HepG2 (cell line): ENCODE measurements around the gene ABCC12. TPM values are rescaled to one million over a fixed set of nuclear protein-coding genes. Genes with fewer than 3 reads are reported as not detected.

Source experiments
- ADNP ChIP-seq: sonication (generic); formaldehyde crosslinking; IDR thresholded peaks from 2 replicates; pipeline ENCODE4 v1.4.0; 2020; ENCODE audit warnings: missing genetic modification reagents
- BCL6 ChIP-seq: IDR thresholded peaks from 2 replicates; pipeline ENCODE4 v1.6.1; 2016; ENCODE audit warnings: missing genetic modification reagents, missing compliant biosample characterization
- FOXA3 ChIP-seq: IDR thresholded peaks from 2 replicates; pipeline ENCODE4 v1.6.1; 2016; ENCODE audit warnings: missing genetic modification reagents, missing compliant biosample characterization
- HMG20A ChIP-seq: IDR thresholded peaks from 2 replicates; pipeline ENCODE4 v1.6.1; 2016; ENCODE audit warnings: borderline replicate concordance
- KMT2A ChIP-seq: sonication (generic); formaldehyde crosslinking; IDR thresholded peaks from 2 replicates; pipeline ENCODE4 v1.4.0; 2020; ENCODE audit warnings: missing genetic modification reagents
- MED1 ChIP-seq: sonication (generic); formaldehyde crosslinking; IDR thresholded peaks from 2 replicates; pipeline ENCODE4 v1.4.0; 2020; ENCODE audit warnings: missing genetic modification reagents
- NFIC ChIP-seq: IDR thresholded peaks from 2 replicates; pipeline ENCODE4 v1.6.1; 2012; ENCODE audit warnings: mild to moderate bottlenecking, low read length, inconsistent platforms
- NFYC ChIP-seq: IDR thresholded peaks from 2 replicates; pipeline ENCODE4 v1.6.1; 2016; ENCODE audit warnings: missing genetic modification reagents, missing compliant biosample characterization
- NR2F6 ChIP-seq, 2 experiments: IDR thresholded peaks; 2 replicates each; pipeline ENCODE4 v1.6.1; 2016; ENCODE audit warnings: antibody characterized with exemption in 1 of 2, mild to moderate bottlenecking in 1 of 2
- POGZ ChIP-seq: sonication (generic); formaldehyde crosslinking; IDR thresholded peaks from 2 replicates; pipeline ENCODE4 v1.4.0; 2020; ENCODE audit warnings: mild to moderate bottlenecking, missing genetic modification reagents
- RNF2 ChIP-seq: fragments of 450-650 bp; conservative IDR thresholded peaks from 2 replicates; pipeline ENCODE4 v1.6.1; 2016; ENCODE audit warnings: low read depth
- SNAI1 ChIP-seq: sonication (generic); formaldehyde crosslinking; IDR thresholded peaks from 2 replicates; pipeline ENCODE4 v1.5.0; 2020; ENCODE audit warnings: mild to moderate bottlenecking, missing genetic modification reagents, borderline replicate concordance
- SRF ChIP-seq: IDR thresholded peaks from 2 replicates; pipeline ENCODE4 v1.6.1; 2011; ENCODE audit warnings: mild to moderate bottlenecking, low read depth, low read length, moderate library complexity
- STAT5B ChIP-seq: sonication (generic); formaldehyde crosslinking; IDR thresholded peaks from 2 replicates; pipeline ENCODE4 v1.4.0; 2020; ENCODE audit warnings: missing genetic modification reagents
- ZBTB8A ChIP-seq: sonication (generic); formaldehyde crosslinking; IDR thresholded peaks from 2 replicates; pipeline ENCODE4 v1.4.0; 2020; ENCODE audit warnings: mild to moderate bottlenecking, low read depth, missing genetic modification reagents, borderline replicate concordance
- ZNF292 ChIP-seq: sonication (generic); formaldehyde crosslinking; IDR thresholded peaks from 2 replicates; pipeline ENCODE4 v1.8.1; 2022; ENCODE audit warnings: mild to moderate bottlenecking, low read depth, missing genetic modification reagents, borderline replicate concordance
- ZNF644 ChIP-seq: IDR thresholded peaks from 2 replicates; pipeline ENCODE4 v1.6.1; 2016; ENCODE audit warnings: low read depth
- ZNF790 ChIP-seq: sonication (generic); formaldehyde crosslinking; IDR thresholded peaks from 2 replicates; pipeline ENCODE4 v1.8.0; 2022; ENCODE audit warnings: missing genetic modification reagents, mild to moderate bottlenecking, borderline replicate concordance
- polyA plus RNA-seq, 8 experiments: library from polyadenylated mRNA; depleted of rRNA in 3 of 8; stranded (reverse) in 7 of 8; unstranded in 1 of 8; fragments of >200 nt; fragmentation: Illumina TruSeq in 4 of 8; extraction: Trizol in 4 of 8; gene quantifications; 2 replicates each; pipeline versions ENCODE4 v1.2.1 to v1.2.3, GENCODE V29; 2011 to 2016; ENCODE audit warnings: low read depth in 4 of 8, missing spikeins in 1 of 8, mixed read lengths in 1 of 8; ENCODE audit not compliant: insufficient read depth in 1 of 8
- total RNA-seq, 5 experiments: library from RNA; depleted of rRNA; stranded (reverse); fragments of >200 nt; fragmentation: Illumina TruSeq; extraction: Trizol; gene quantifications; 2 replicates each; pipeline ENCODE4 v1.2.3, GENCODE V29; 2016; ENCODE audit warnings: low read depth in 1 of 5
- TF ChIP-seq, protein P1 (sequence below): IDR thresholded peaks from 2 replicates; pipeline ENCODE4 v1.6.1; 2016; ENCODE audit warnings: mild to moderate bottlenecking
- TF ChIP-seq, protein P2 (sequence below): sonication (generic); formaldehyde crosslinking; IDR thresholded peaks from 2 replicates; pipeline ENCODE4 v1.5.1; 2020; ENCODE audit warnings: mild to moderate bottlenecking, missing genetic modification reagents, borderline replicate concordance
- TF ChIP-seq, protein P3 (sequence below): sonication (generic); formaldehyde crosslinking; IDR thresholded peaks from 2 replicates; pipeline ENCODE4 v1.8.0; 2022; ENCODE audit warnings: missing genetic modification reagents, mild to moderate bottlenecking, borderline replicate concordance
- TF ChIP-seq, protein P4 (sequence below): IDR thresholded peaks from 2 replicates; pipeline ENCODE4 v1.6.1; 2016; ENCODE audit warnings: missing compliant biosample characterization, missing genetic modification reagents, borderline replicate concordance

ABCC12 gene
- total and polyA plus RNA-seq, 2 of the 13 experiments (the other 11 are each of a cell fraction or from before 2014, with no cell fraction given): not detected

DNA sequence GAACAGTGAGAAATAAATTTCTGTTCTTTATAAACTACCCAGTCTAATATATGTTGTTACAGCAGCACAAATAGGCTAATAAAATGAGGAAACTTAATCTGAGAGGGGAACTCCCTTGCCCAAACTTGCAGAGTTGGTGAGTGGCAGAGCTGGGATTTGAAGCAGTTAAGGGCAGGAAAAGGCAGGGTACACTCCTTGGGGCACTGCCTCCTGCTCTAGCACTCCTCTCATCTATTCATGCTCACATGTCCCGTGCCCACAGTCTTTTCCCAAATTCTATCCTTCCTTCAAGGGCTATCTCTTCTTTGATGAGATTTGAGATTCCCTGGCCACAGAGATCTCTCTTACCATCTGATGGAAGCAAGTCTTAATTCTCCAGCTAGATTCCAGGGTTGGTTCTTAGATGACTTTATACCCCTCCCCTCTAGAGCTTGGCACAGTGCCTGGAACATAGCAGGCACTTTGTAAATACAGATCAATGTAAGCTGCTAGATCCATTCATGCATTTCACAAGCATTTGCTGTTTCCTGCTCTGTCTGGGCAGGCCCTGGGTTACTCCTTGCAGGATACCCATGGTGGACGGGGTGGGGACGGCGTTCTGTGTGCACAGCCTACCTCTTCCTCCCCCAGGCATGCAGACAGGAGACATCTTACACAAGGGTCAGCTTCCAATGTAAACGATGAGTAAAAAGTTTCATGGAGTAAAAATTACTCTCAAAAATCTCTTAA, 39.2 kb upstream of the ABCC12 start (continued):
- peak; percentile 82 for TF ChIP-seq FOXA3 (CRISPR knock-in tag)
- TF ChIP-seq, protein P1, sequence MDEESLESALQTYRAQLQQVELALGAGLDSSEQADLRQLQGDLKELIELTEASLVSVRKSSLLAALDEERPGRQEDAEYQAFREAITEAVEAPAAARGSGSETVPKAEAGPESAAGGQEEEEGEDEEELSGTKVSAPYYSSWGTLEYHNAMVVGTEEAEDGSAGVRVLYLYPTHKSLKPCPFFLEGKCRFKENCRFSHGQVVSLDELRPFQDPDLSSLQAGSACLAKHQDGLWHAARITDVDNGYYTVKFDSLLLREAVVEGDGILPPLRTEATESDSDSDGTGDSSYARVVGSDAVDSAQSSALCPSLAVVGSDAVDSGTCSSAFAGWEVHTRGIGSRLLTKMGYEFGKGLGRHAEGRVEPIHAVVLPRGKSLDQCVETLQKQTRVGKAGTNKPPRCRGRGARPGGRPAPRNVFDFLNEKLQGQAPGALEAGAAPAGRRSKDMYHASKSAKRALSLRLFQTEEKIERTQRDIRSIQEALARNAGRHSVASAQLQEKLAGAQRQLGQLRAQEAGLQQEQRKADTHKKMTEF (CRISPR knock-in tag): peak; percentile 71; the same call in 1 of the 2 replicates
- TF ChIP-seq MED1 (CRISPR knock-in tag): 0 out of 2 replicates have a peak, but pooled peaks have one; percentile 20
- TF ChIP-seq KMT2A (CRISPR knock-in tag): no peak
- TF ChIP-seq SNAI1 (CRISPR knock-in tag): no peak
- TF ChIP-seq NR2F6 (IDR thresholded peaks at IDR 0.05): no peak
- peak; percentile 37; the same call in 1 of the 2 replicates for TF ChIP-seq NR2F6 (CRISPR knock-in tag; IDR thresholded peaks at IDR 0.05)
- no peak for TF ChIP-seq SRF
- no peak for TF ChIP-seq ADNP (CRISPR knock-in tag)
- TF ChIP-seq BCL6 (CRISPR knock-in tag): peak; percentile 78
- no peak for TF ChIP-seq ZNF790
- TF ChIP-seq NFYC: no peak
- TF ChIP-seq, protein P2, sequence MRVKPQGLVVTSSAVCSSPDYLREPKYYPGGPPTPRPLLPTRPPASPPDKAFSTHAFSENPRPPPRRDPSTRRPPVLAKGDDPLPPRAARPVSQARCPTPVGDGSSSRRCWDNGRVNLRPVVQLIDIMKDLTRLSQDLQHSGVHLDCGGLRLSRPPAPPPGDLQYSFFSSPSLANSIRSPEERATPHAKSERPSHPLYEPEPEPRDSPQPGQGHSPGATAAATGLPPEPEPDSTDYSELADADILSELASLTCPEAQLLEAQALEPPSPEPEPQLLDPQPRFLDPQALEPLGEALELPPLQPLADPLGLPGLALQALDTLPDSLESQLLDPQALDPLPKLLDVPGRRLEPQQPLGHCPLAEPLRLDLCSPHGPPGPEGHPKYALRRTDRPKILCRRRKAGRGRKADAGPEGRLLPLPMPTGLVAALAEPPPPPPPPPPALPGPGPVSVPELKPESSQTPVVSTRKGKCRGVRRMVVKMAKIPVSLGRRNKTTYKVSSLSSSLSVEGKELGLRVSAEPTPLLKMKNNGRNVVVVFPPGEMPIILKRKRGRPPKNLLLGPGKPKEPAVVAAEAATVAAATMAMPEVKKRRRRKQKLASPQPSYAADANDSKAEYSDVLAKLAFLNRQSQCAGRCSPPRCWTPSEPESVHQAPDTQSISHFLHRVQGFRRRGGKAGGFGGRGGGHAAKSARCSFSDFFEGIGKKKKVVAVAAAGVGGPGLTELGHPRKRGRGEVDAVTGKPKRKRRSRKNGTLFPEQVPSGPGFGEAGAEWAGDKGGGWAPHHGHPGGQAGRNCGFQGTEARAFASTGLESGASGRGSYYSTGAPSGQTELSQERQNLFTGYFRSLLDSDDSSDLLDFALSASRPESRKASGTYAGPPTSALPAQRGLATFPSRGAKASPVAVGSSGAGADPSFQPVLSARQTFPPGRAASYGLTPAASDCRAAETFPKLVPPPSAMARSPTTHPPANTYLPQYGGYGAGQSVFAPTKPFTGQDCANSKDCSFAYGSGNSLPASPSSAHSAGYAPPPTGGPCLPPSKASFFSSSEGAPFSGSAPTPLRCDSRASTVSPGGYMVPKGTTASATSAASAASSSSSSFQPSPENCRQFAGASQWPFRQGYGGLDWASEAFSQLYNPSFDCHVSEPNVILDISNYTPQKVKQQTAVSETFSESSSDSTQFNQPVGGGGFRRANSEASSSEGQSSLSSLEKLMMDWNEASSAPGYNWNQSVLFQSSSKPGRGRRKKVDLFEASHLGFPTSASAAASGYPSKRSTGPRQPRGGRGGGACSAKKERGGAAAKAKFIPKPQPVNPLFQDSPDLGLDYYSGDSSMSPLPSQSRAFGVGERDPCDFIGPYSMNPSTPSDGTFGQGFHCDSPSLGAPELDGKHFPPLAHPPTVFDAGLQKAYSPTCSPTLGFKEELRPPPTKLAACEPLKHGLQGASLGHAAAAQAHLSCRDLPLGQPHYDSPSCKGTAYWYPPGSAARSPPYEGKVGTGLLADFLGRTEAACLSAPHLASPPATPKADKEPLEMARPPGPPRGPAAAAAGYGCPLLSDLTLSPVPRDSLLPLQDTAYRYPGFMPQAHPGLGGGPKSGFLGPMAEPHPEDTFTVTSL (CRISPR knock-in tag): peak; percentile 18; the same call in 1 of the 2 replicates
- TF ChIP-seq, protein P3, sequence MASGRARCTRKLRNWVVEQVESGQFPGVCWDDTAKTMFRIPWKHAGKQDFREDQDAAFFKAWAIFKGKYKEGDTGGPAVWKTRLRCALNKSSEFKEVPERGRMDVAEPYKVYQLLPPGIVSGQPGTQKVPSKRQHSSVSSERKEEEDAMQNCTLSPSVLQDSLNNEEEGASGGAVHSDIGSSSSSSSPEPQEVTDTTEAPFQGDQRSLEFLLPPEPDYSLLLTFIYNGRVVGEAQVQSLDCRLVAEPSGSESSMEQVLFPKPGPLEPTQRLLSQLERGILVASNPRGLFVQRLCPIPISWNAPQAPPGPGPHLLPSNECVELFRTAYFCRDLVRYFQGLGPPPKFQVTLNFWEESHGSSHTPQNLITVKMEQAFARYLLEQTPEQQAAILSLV (CRISPR knock-in tag): no peak
- TF ChIP-seq RNF2: no peak
- peak; percentile 23; the same call in 1 of the 2 replicates for TF ChIP-seq ZNF644
- TF ChIP-seq, protein P4, sequence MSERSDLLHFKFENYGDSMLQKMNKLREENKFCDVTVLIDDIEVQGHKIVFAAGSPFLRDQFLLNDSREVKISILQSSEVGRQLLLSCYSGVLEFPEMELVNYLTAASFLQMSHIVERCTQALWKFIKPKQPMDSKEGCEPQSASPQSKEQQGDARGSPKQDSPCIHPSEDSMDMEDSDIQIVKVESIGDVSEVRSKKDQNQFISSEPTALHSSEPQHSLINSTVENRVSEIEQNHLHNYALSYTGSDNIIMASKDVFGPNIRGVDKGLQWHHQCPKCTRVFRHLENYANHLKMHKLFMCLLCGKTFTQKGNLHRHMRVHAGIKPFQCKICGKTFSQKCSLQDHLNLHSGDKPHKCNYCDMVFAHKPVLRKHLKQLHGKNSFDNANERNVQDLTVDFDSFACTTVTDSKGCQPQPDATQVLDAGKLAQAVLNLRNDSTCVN (CRISPR knock-in tag): no peak
- peak; percentile 46; the same call in 1 of the 2 replicates for TF ChIP-seq HMG20A (CRISPR knock-in tag)
- TF ChIP-seq ZBTB8A: no peak
- peak; percentile 39; the same call in 1 of the 2 replicates for TF ChIP-seq NFIC
- peak; percentile 83 for TF ChIP-seq ZNF292 (CRISPR knock-in tag)
- TF ChIP-seq STAT5B: no peak
- no peak for TF ChIP-seq POGZ (CRISPR knock-in tag)
